Measurements from ENCODE around the gene MTIF3. TPM values are rescaled to one million over a fixed set of nuclear protein-coding genes. Genes with fewer than 3 reads are reported as not detected.

The MTIF3 gene
- total RNA-seq, 1 donor from 2014 or later = 34.9 TPM

DNA sequence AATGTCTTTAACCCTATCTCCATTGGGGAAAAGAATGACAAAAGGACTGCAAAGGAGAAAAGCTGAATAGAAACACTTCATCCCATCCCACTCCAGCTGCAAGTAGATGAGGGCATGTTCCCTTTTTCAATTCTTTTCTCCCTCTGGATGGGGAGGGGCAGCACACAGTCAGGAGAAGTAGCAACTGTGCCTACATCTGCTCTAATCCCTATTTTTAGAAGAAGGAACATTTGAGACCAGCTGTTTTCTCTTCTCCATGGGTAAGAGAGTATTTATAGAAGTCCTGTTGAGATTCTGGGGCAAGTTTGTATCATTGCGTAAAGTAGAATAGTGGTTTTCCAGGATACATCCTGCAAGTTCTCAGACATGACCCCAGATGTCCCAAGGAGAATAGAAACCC is 35.2 kb downstream of the MTIF3 start:
- H3K4me1 Mint-ChIP-seq (ENCODE audit: low read depth) = no peaks in the 10 kb centered on the region
- H3K4me3 Mint-ChIP-seq (ENCODE audit: unreplicated experiment) = no peak overlapping the region
- H3K27ac Mint-ChIP-seq (ENCODE audit: unreplicated experiment) = no peak overlapping the region
- DNase-seq (ENCODE audit: low spot score) = no peak
- no peak for TF ChIP-seq CTCF (IDR thresholded peaks at IDR 0.05)
- peaks cover 2% of the 10 kb centered on the region for H3K36me3 Mint-ChIP-seq (ENCODE audit: low read depth)
- H3K9me3 Mint-ChIP-seq (ENCODE audit: low read depth) = no peaks in the 10 kb centered on the region
- peaks cover 43% of the 10 kb centered on the region for H3K27me3 Mint-ChIP-seq (ENCODE audit: low read depth)

DNA sequence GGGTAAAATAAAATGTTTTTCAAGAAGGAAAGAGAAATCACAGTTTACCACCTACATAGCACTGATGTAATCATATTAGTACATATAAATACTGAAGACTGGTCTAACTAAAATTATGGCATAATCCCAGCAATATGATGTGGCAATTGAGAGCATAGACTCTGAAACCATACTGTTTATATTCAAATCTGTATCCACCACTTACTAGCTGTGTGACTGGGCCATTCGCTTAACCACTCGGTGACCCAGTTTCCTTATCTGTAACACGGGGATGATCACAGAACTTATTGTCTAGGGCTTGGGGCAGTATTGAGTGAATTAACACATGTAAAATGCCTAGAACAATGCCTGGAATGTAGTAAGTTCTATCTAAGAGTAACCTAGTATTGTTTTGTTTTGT is 39.0 kb downstream of the MTIF3 start:
- Mint-ChIP-seq H3K27ac (ENCODE audit: unreplicated experiment) (no peak overlapping the region), H3K4me1 (ENCODE audit: low read depth) (no peaks in the 10 kb centered on the region), H3K36me3 (ENCODE audit: low read depth) (peaks cover 3% of the 10 kb centered on the region), H3K9me3 (ENCODE audit: low read depth) (peaks cover 3% of the 10 kb centered on the region), H3K4me3 (ENCODE audit: unreplicated experiment) (no peak overlapping the region), H3K27me3 (ENCODE audit: low read depth) (peaks cover 56% of the 10 kb centered on the region)
- no peak for DNase-seq (ENCODE audit: low spot score)
- no peak for TF ChIP-seq CTCF (IDR thresholded peaks at IDR 0.05)

DNA sequence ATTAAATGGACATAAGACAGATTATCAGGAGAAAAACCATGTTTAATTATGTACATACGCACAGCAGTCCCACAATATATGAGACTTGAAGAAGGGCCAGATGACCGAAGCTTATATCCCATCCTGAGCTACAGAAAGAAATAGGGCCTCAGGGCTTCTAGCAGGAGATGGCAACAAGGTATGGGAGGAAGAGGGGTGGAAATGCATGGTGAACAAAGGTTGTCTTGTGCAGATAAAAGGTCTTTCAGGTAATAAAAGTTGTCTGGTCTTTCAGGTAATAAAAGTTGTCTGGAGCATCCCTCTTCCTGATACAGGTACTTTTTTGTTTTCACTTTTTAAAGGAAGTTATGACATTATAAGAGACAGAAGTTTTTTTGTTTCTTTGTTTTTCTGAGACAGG is 41.4 kb downstream of the MTIF3 start:
- TF ChIP-seq CTCF (IDR thresholded peaks at IDR 0.05) = no peak
- no peak for DNase-seq (ENCODE audit: low spot score)
- Mint-ChIP-seq H3K27me3 (ENCODE audit: low read depth) (peaks cover 35% of the 10 kb centered on the region), H3K9me3 (ENCODE audit: low read depth) (peaks cover 3% of the 10 kb centered on the region), H3K27ac (ENCODE audit: unreplicated experiment) (no peak overlapping the region), H3K4me3 (ENCODE audit: unreplicated experiment) (no peak overlapping the region), H3K36me3 (ENCODE audit: low read depth) (peaks cover 3% of the 10 kb centered on the region), H3K4me1 (ENCODE audit: low read depth) (peaks cover under 1% of the 10 kb centered on the region)

- H3K4me1 Mint-ChIP-seq (ENCODE audit: low read depth) = peaks cover 10% of the 10 kb centered on the region
- H3K27ac Mint-ChIP-seq (ENCODE audit: unreplicated experiment) = no peak overlapping the region
- H3K9me3 Mint-ChIP-seq (ENCODE audit: low read depth) = peaks cover 3% of the 10 kb centered on the region
- H3K27me3 Mint-ChIP-seq (ENCODE audit: low read depth) = peaks cover 29% of the 10 kb centered on the region
- peaks cover 3% of the 10 kb centered on the region for H3K36me3 Mint-ChIP-seq (ENCODE audit: low read depth)
- TF ChIP-seq CTCF (IDR thresholded peaks at IDR 0.05) = no peak
- H3K4me3 Mint-ChIP-seq (ENCODE audit: unreplicated experiment) = no peak overlapping the region
- DNase-seq (ENCODE audit: low spot score) = no peak
Observed at GRCh38 chr13:27408074-27408473, 42.3 kb downstream of the MTIF3 start.

GRCh38 chr13:27406178-27406939 is 44.0 kb downstream of the MTIF3 start:
- Mint-ChIP-seq H3K4me1 (ENCODE audit: low read depth) (peaks cover 15% of the 10 kb centered on the region), H3K27me3 (ENCODE audit: low read depth) (peaks cover 18% of the 10 kb centered on the region), H3K27ac (ENCODE audit: unreplicated experiment) (no peak overlapping the region), H3K36me3 (ENCODE audit: low read depth) (peaks cover 3% of the 10 kb centered on the region), H3K9me3 (ENCODE audit: low read depth) (peaks cover 3% of the 10 kb centered on the region), H3K4me3 (ENCODE audit: unreplicated experiment) (no peak overlapping the region)
- no peak for DNase-seq (ENCODE audit: low spot score)
- peak; percentile 81 for TF ChIP-seq CTCF (IDR thresholded peaks at IDR 0.05)

Data from chondrocyte (in vitro differentiated cells).